AG10803 (cell line): ENCODE results near the gene ANAPC7.

ENCODE experiments used
- DNase-seq: peaks from one replicate; pipeline ENCODE4 v3.0.0; 2010; ENCODE audit warnings: low read depth
- H3K4me3 ChIP-seq: 2 replicates; pipeline ENCODE4 v1.5.1; 2011; ENCODE audit warnings: mild to moderate bottlenecking, low read length, control low read depth
- CTCF ChIP-seq: conservative IDR thresholded peaks from 2 replicates; pipeline ENCODE4 v1.5.1; 2011; ENCODE audit warnings: mild to moderate bottlenecking, low read length, control low read depth, inconsistent platforms

Gene ANAPC7

GRCh38 chr12:110339184-110339952 is 64.1 kb downstream of the ANAPC7 start:
- H3K4me3 ChIP-seq = no peak overlapping the region
- TF ChIP-seq CTCF = no peak
- no peak for DNase-seq

GRCh38 chr12:110338754-110339153 is 64.8 kb downstream of the ANAPC7 start:
- peak; percentile 18; the same call in 1 of the 2 replicates for TF ChIP-seq CTCF
- no peak overlapping the region for H3K4me3 ChIP-seq
- DNase-seq = no peak

- DNase-seq = no peak
- no peak overlapping the region for H3K4me3 ChIP-seq
- TF ChIP-seq CTCF = no peak
Observed at GRCh38 chr12:110337912-110338710, 65.4 kb downstream of the ANAPC7 start.

GRCh38 chr12:110335481-110336045 is 67.9 kb downstream of the ANAPC7 start:
- DNase-seq = no peak
- TF ChIP-seq CTCF = no peak
- no peak overlapping the region for H3K4me3 ChIP-seq

- DNase-seq = no peak
- H3K4me3 ChIP-seq = no peak overlapping the region
- no peak for TF ChIP-seq CTCF
Observed at GRCh38 chr12:110333201-110333600, 70.3 kb downstream of the ANAPC7 start.

- no peak for TF ChIP-seq CTCF
- H3K4me3 ChIP-seq = no peak overlapping the region
- peak; percentile 74 for DNase-seq
Observed at GRCh38 chr12:110330544-110330943, 73.0 kb downstream of the ANAPC7 start.
